Nephron progenitor cell (in vitro differentiated cells): ENCODE measurements around the gene TM9SF1.

ENCODE experiments used
- DNase-seq: peaks from one replicate; pipeline ENCODE4 v3.0.0; 2021
- H3K27ac Mint-ChIP-seq: 2 replicates; pipeline ENCODE4 v1.8.0; 2021; ENCODE audit warnings: mild to moderate bottlenecking, moderate library complexity, mixed read lengths
- H3K27me3 Mint-ChIP-seq: 2 replicates; pipeline ENCODE4 v1.8.0; 2021; ENCODE audit warnings: mild to moderate bottlenecking, low read depth, mixed read lengths; ENCODE audit not compliant: poor library complexity
- H3K36me3 Mint-ChIP-seq: 2 replicates; pipeline ENCODE4 v1.8.0; 2021; ENCODE audit warnings: low read depth, mixed read lengths
- H3K4me1 Mint-ChIP-seq: 2 replicates; pipeline ENCODE4 v1.8.0; 2021; ENCODE audit warnings: mixed read lengths
- H3K4me3 Mint-ChIP-seq: 2 replicates; pipeline ENCODE4 v1.8.0; 2021; ENCODE audit warnings: mild to moderate bottlenecking, moderate library complexity, mixed read lengths
- H3K9me3 Mint-ChIP-seq: 2 replicates; pipeline ENCODE4 v1.8.0; 2021; ENCODE audit warnings: mild to moderate bottlenecking, moderate library complexity, mixed read lengths
- TF ChIP-seq, protein P1 (sequence below): fragments of 200-600 bp; sonication (generic); IDR thresholded peaks from 2 replicates; pipeline ENCODE4 v1.5.0; 2021; ENCODE audit warnings: antibody characterized with exemption

The TM9SF1 gene

GRCh38 chr14:24197056-24197450 is 1.8 kb upstream of the TM9SF1 start:
- DNase-seq = no peak
- Mint-ChIP-seq H3K36me3 (peaks cover 60% of the 10 kb centered on the region), H3K9me3 (peaks cover 19% of the 10 kb centered on the region), H3K4me1 (peaks cover 43% of the 10 kb centered on the region), H3K4me3 (peak overlapping the region; percentile 94), H3K27ac (peak overlapping the region; percentile 82), H3K27me3 (no peaks in the 10 kb centered on the region)
- TF ChIP-seq, protein P1, sequence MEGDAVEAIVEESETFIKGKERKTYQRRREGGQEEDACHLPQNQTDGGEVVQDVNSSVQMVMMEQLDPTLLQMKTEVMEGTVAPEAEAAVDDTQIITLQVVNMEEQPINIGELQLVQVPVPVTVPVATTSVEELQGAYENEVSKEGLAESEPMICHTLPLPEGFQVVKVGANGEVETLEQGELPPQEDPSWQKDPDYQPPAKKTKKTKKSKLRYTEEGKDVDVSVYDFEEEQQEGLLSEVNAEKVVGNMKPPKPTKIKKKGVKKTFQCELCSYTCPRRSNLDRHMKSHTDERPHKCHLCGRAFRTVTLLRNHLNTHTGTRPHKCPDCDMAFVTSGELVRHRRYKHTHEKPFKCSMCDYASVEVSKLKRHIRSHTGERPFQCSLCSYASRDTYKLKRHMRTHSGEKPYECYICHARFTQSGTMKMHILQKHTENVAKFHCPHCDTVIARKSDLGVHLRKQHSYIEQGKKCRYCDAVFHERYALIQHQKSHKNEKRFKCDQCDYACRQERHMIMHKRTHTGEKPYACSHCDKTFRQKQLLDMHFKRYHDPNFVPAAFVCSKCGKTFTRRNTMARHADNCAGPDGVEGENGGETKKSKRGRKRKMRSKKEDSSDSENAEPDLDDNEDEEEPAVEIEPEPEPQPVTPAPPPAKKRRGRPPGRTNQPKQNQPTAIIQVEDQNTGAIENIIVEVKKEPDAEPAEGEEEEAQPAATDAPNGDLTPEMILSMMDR = no peak

- no peak for DNase-seq
- peaks cover 60% of the 10 kb centered on the region for H3K36me3 Mint-ChIP-seq
- peaks cover 48% of the 10 kb centered on the region for H3K4me1 Mint-ChIP-seq
- H3K4me3 Mint-ChIP-seq = peak overlapping the region; percentile 94
- peak overlapping the region; percentile 98 for H3K27ac Mint-ChIP-seq
- no peaks in the 10 kb centered on the region for H3K27me3 Mint-ChIP-seq
- peaks cover 12% of the 10 kb centered on the region for H3K9me3 Mint-ChIP-seq
- TF ChIP-seq, protein P1 = no peak
Measured at GRCh38 chr14:24196071-24197055, 1.1 kb upstream of the TM9SF1 start.

GRCh38 chr14:24194873-24195185 is 412 bp downstream of the TM9SF1 start:
- peaks cover 1% of the 10 kb centered on the region for H3K9me3 Mint-ChIP-seq
- TF ChIP-seq, protein P1 = no peak
- H3K4me1 Mint-ChIP-seq = peaks cover 54% of the 10 kb centered on the region

DNA sequence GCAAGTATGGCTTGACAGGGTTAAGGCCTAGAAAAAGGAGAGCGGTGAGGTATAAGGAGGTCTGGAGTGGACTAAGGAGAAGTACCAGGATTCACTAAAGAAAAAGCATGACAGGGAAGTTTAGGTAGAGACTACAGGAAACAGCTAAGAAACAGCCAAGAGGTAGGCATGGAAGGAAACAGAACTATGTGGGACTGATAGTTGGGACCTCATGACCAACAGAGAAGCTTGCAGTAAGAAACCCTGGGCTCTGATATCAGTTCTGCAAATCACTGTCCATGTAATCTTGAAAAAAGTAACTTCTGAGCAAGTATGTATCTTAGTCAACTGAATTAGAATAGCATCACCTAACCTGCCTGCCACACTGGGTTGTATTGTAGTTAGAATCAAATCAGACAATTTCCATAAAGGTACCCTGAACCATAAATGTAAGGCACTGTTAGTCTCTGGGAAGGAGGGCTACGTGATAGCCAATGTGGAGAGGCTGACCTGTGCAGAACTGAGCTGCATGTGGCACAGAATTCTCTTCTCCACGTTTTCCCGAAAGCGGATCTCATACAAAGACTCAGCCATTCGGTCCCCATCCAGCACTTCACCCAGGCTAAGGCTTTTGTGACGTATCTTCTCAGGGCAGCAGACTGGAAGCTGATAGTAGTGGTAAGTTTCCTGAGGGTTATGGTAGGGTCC is 912 bp downstream of the TM9SF1 start:
- no peak overlapping the region for H3K27ac Mint-ChIP-seq
- no peaks in the 10 kb centered on the region for H3K9me3 Mint-ChIP-seq
- H3K4me3 Mint-ChIP-seq = peak overlapping the region; percentile 94
- TF ChIP-seq, protein P1 = no peak
- DNase-seq = no peak
- peaks cover 4% of the 10 kb centered on the region for H3K27me3 Mint-ChIP-seq
- H3K36me3 Mint-ChIP-seq = peaks cover 52% of the 10 kb centered on the region
- H3K4me1 Mint-ChIP-seq = peaks cover 57% of the 10 kb centered on the region

More at GRCh38 chr14:24194873-24195185, 412 bp downstream of the TM9SF1 start:
- Mint-ChIP-seq H3K27ac (no peak overlapping the region), H3K27me3 (peaks cover 4% of the 10 kb centered on the region), H3K4me3 (peak overlapping the region; percentile 94), H3K36me3 (peaks cover 56% of the 10 kb centered on the region)
- no peak for DNase-seq

GRCh38 chr14:24192933-24193332 is 2.3 kb downstream of the TM9SF1 start:
- Mint-ChIP-seq H3K27me3 (peaks cover 5% of the 10 kb centered on the region), H3K4me1 (peaks cover 60% of the 10 kb centered on the region), H3K9me3 (no peaks in the 10 kb centered on the region), H3K36me3 (peaks cover 41% of the 10 kb centered on the region), H3K4me3 (no peak overlapping the region), H3K27ac (peak overlapping the region; percentile 54)
- TF ChIP-seq, protein P1 = no peak
- DNase-seq = no peak
